ENCODE results near the gene GALNT17.

Gene GALNT17

DNA sequence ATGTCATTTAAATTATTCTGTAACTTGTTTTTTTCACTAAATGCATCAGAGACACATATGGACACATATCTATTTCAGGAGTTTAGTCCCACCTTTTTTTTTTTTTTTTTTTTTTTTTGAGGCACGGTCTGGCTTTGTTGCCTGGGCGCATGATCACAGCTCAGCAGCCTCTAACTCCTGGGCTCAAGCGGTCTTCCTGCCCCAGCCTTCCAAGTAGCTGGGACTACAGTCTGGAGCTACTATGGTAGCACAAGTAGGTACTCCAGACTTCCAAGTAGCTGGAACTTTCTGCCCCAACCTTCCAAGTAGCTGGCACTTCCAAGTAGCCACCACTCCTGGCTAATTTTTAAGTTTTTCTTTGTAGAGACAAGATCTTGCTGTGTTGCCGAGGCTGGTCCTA is 407.7 kb downstream of the GALNT17 start:
- ChIA-PET CTCF (no interaction called here), POLR2A (no interaction called here)
- no peak for TF ChIP-seq SP1 (IDR thresholded peaks at IDR 0.05)
- TF ChIP-seq SUZ12 (IDR thresholded peaks at IDR 0.05): no peak
- no peak for TF ChIP-seq FOXM1 (IDR thresholded peaks at IDR 0.05; ENCODE audit: borderline replicate concordance)
- TF ChIP-seq FOXA1 (IDR thresholded peaks at IDR 0.05): no peak
- no peak for TF ChIP-seq L3MBTL2 (conservative IDR thresholded peaks at IDR 0.05)
- TF ChIP-seq, protein P1, sequence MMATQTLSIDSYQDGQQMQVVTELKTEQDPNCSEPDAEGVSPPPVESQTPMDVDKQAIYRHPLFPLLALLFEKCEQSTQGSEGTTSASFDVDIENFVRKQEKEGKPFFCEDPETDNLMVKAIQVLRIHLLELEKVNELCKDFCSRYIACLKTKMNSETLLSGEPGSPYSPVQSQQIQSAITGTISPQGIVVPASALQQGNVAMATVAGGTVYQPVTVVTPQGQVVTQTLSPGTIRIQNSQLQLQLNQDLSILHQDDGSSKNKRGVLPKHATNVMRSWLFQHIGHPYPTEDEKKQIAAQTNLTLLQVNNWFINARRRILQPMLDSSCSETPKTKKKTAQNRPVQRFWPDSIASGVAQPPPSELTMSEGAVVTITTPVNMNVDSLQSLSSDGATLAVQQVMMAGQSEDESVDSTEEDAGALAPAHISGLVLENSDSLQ (IDR thresholded peaks at IDR 0.05): no peak
- TF ChIP-seq ARNT (IDR thresholded peaks at IDR 0.05): no peak
- TF ChIP-seq LEF1 (IDR thresholded peaks at IDR 0.05; ENCODE audit: borderline replicate concordance): no peak
- TF ChIP-seq FOXK2 (IDR thresholded peaks at IDR 0.05): no peak
- TF ChIP-seq TARDBP (IDR thresholded peaks at IDR 0.05): no peak
- no peak for TF ChIP-seq NFRKB (IDR thresholded peaks at IDR 0.05)
- no peak for TF ChIP-seq CTBP1 (IDR thresholded peaks at IDR 0.05; ENCODE audit: borderline replicate concordance)
- no peak for DNase-seq (ENCODE audit: extremely low spot score)

- POLR2A ChIA-PET: no interaction called here
- no peak for DNase-seq (ENCODE audit: extremely low spot score)
- CTCF ChIA-PET: no interaction called here
- no peak for TF ChIP-seq HDGF (IDR thresholded peaks at IDR 0.05; ENCODE audit: borderline replicate concordance)
- TF ChIP-seq BHLHE40 (IDR thresholded peaks at IDR 0.05; ENCODE audit: borderline replicate concordance): no peak
- no peak for TF ChIP-seq SUZ12 (IDR thresholded peaks at IDR 0.05)
- TF ChIP-seq FOXA1 (IDR thresholded peaks at IDR 0.05): no peak
- TF ChIP-seq CTBP1 (IDR thresholded peaks at IDR 0.05; ENCODE audit: borderline replicate concordance): no peak
- no peak for TF ChIP-seq TARDBP (IDR thresholded peaks at IDR 0.05)
- no peak for TF ChIP-seq FOXK2 (IDR thresholded peaks at IDR 0.05)
- no peak for TF ChIP-seq SP1 (IDR thresholded peaks at IDR 0.05)
- TF ChIP-seq L3MBTL2 (conservative IDR thresholded peaks at IDR 0.05): no peak
- TF ChIP-seq ZNF384 (IDR thresholded peaks at IDR 0.05): no peak
- no peak for TF ChIP-seq ELF4 (IDR thresholded peaks at IDR 0.05)
- no peak for TF ChIP-seq FOXM1 (IDR thresholded peaks at IDR 0.05; ENCODE audit: borderline replicate concordance)
- TF ChIP-seq NFRKB (IDR thresholded peaks at IDR 0.05): no peak
- no peak for TF ChIP-seq LEF1 (IDR thresholded peaks at IDR 0.05; ENCODE audit: borderline replicate concordance)
- TF ChIP-seq ARNT (IDR thresholded peaks at IDR 0.05): no peak
- TF ChIP-seq, protein P1 (IDR thresholded peaks at IDR 0.05): no peak
These were observed 409.9 kb downstream of the GALNT17 start for GRCh38 chr7:71541707-71542353.

GRCh38 chr7:71543396-71543795 is 411.5 kb downstream of the GALNT17 start:
- no peak for TF ChIP-seq BHLHE40 (IDR thresholded peaks at IDR 0.05; ENCODE audit: borderline replicate concordance)
- TF ChIP-seq ARNT (IDR thresholded peaks at IDR 0.05): no peak
- TF ChIP-seq CTBP1 (IDR thresholded peaks at IDR 0.05; ENCODE audit: borderline replicate concordance): no peak
- TF ChIP-seq, protein P1 (IDR thresholded peaks at IDR 0.05): no peak
- no peak for TF ChIP-seq FOXK2 (IDR thresholded peaks at IDR 0.05)
- TF ChIP-seq SUZ12 (IDR thresholded peaks at IDR 0.05): no peak
- no peak for TF ChIP-seq FOXA1 (IDR thresholded peaks at IDR 0.05)
- no peak for TF ChIP-seq ELF4 (IDR thresholded peaks at IDR 0.05)
- no peak for TF ChIP-seq HDGF (IDR thresholded peaks at IDR 0.05; ENCODE audit: borderline replicate concordance)
- TF ChIP-seq L3MBTL2 (conservative IDR thresholded peaks at IDR 0.05): no peak
- no peak for TF ChIP-seq NFRKB (IDR thresholded peaks at IDR 0.05)
- no peak for TF ChIP-seq TARDBP (IDR thresholded peaks at IDR 0.05)
- TF ChIP-seq ZNF384 (IDR thresholded peaks at IDR 0.05): no peak
- no peak for TF ChIP-seq LEF1 (IDR thresholded peaks at IDR 0.05; ENCODE audit: borderline replicate concordance)
- no peak for TF ChIP-seq SP1 (IDR thresholded peaks at IDR 0.05)
- DNase-seq (ENCODE audit: extremely low spot score): no peak
- CTCF ChIA-PET: no interaction called here
- POLR2A ChIA-PET: no interaction called here

DNA sequence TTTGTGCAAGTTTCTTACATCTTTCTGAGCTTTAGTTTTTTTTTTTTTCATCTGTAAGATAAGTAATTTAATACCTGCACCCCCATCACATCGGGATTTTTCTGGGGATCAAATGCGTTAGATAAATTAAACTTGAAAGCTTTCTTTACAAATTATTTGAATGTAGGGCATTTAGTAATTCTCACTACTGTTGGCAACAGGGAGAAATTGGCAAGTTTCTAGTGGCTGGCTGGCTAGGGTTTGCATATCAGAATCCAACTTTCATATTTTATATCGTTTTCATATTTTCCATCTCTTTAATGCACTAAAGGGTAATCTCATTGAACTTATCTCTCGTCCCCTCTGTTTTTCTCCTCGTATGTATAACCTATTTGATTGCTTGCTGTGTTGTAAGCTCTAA is 412.9 kb downstream of the GALNT17 start:
- DNase-seq (ENCODE audit: extremely low spot score): no peak
- POLR2A ChIA-PET: no interaction called here
- TF ChIP-seq SUZ12 (IDR thresholded peaks at IDR 0.05) (no peak), BHLHE40 (IDR thresholded peaks at IDR 0.05; ENCODE audit: borderline replicate concordance) (no peak), ZNF384 (IDR thresholded peaks at IDR 0.05) (no peak), FOXM1 (IDR thresholded peaks at IDR 0.05; ENCODE audit: borderline replicate concordance) (no peak)
- CTCF ChIA-PET: interaction anchor here (0.6 kb wide), 1 partner anchor 33 kb away, joined by 5 read pairs; no protein-coding TSS in a partner anchor

DNA sequence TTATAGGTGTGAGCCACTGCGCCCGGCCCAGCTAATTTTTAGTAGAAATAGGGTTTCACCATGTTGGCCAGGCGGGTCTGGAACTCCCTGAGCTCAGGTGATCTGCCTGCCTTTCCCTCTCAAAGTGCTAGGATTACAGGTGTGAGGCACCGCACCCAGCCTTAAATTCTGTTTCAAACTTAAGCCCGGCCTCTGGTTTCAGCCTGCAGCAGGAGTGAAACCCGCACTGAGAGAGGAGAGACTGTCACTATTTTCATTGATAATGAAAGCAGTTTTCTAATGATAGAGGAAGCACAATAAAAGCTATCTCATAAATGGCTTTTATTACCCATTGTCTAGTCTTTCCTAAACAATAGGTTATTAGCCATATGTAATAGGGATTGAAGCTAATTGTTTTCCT is 415.5 kb downstream of the GALNT17 start:
- CTCF ChIA-PET: no interaction called here
- POLR2A ChIA-PET: no interaction called here

More for the DNA sequence above, 415.5 kb downstream of the GALNT17 start:
- TF ChIP-seq, protein P1 (IDR thresholded peaks at IDR 0.05): no peak
- TF ChIP-seq TARDBP (IDR thresholded peaks at IDR 0.05): no peak
- no peak for TF ChIP-seq ELF4 (IDR thresholded peaks at IDR 0.05)
- TF ChIP-seq NFRKB (IDR thresholded peaks at IDR 0.05): no peak
- TF ChIP-seq ZNF384 (IDR thresholded peaks at IDR 0.05): no peak
- no peak for TF ChIP-seq ARNT (IDR thresholded peaks at IDR 0.05)
- no peak for TF ChIP-seq BHLHE40 (IDR thresholded peaks at IDR 0.05; ENCODE audit: borderline replicate concordance)
- no peak for DNase-seq (ENCODE audit: extremely low spot score)
